OCI-LY1 (cell line): ENCODE results near the gene NEB.

Experiments
- CTCF ChIP-seq: fragments of 200-600 bp; sonication (generic), shearing (Covaris generic); IDR thresholded peaks from 2 replicates; pipeline ENCODE4 v1.5.1; 2017; ENCODE audit warnings: mild to moderate bottlenecking, antibody characterized with exemption, low read length, moderate library complexity, mixed read lengths
- EZH2 ChIP-seq: fragments of 200-600 bp; sonication (generic), shearing (Covaris generic); IDR thresholded peaks from 2 replicates; pipeline ENCODE4 v1.8.0; 2017; ENCODE audit warnings: borderline replicate concordance, mixed run types, mild to moderate bottlenecking, antibody characterized with exemption, low read length, moderate library complexity, mixed read lengths

GRCh38 chr2:151437630-151438029, 296.6 kb downstream of the NEB start:
- peak; percentile 25 for TF ChIP-seq CTCF
- TF ChIP-seq EZH2, result no peak
